Osteocyte (in vitro differentiated cells): Measurements from ENCODE around the gene RRP1. TPM values are rescaled to one million over a fixed set of nuclear protein-coding genes. Genes with fewer than 3 reads are reported as not detected.

Source experiments
- DNase-seq: peaks from one replicate; pipeline ENCODE4 v3.0.0; 2021; ENCODE audit warnings: mixed read lengths; ENCODE audit not compliant: unreplicated experiment; ENCODE audit errors: extremely low spot score
- H3K27ac Mint-ChIP-seq: one replicate; pipeline ENCODE4 v1.8.0; 2021; ENCODE audit warnings: mild to moderate bottlenecking, mixed read lengths; ENCODE audit not compliant: unreplicated experiment
- H3K27me3 Mint-ChIP-seq: one replicate; pipeline ENCODE4 v1.8.0; 2021; ENCODE audit warnings: mixed read lengths; ENCODE audit not compliant: unreplicated experiment
- H3K36me3 Mint-ChIP-seq: one replicate; pipeline ENCODE4 v1.8.0; 2021; ENCODE audit warnings: mixed read lengths; ENCODE audit not compliant: unreplicated experiment
- H3K4me1 Mint-ChIP-seq: one replicate; pipeline ENCODE4 v1.8.0; 2021; ENCODE audit warnings: mixed read lengths; ENCODE audit not compliant: unreplicated experiment
- H3K4me3 Mint-ChIP-seq: one replicate; pipeline ENCODE4 v1.8.0; 2021; ENCODE audit warnings: mild to moderate bottlenecking, moderate library complexity, mixed read lengths; ENCODE audit not compliant: unreplicated experiment
- H3K9me3 Mint-ChIP-seq: one replicate; pipeline ENCODE4 v1.8.0; 2021; ENCODE audit warnings: mixed read lengths; ENCODE audit not compliant: unreplicated experiment
- total RNA-seq: library from RNA; stranded (reverse); gene quantifications from 2 replicates; pipeline ENCODE4 v1.2.1, GENCODE V29; 2021
- TF ChIP-seq, protein P1 (sequence below): fragments of 200-600 bp; sonication (generic); IDR thresholded peaks from 2 replicates; pipeline ENCODE4 v1.5.0; 2021; ENCODE audit warnings: antibody characterized with exemption, mild to moderate bottlenecking, moderate library complexity

Gene RRP1
- total RNA-seq, 1 donor from 2014 or later, result 22.8 TPM

DNA sequence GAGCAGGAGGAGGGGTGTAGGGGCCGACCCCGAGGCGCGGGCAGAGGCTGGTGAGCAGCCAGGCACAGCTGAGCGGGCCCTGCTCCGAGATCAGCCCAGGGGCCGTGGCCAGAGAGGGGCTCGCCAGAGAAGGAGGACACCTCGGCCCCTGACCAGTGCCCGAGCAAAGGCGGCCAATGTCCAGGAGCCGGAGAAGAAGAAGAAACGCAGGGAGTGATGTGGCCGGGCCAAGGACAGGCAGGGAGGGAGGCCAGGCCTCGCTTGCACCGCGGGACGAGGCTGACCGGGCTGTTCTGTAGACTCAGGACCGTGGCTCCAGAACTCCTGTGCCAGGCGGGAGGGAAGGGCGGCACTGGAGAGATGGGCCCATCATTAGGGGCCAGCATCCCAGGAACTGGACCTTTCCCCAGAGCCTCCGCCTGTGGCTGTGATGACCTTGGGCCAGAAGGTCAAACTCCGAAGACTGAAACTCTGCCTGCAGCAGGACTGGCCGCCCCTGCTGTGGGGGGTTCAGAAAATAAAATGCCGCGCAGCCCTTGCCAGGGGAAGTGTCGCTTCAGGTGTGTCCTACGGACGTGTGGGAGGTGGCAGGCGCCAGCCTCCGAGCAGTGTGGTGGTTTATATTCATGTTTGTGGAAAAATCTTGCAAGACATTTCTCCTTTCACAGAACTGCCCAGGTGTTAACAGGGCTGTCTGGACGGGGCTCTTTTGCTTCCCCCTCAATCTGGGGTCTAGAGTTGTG lies 14.4 kb downstream of the RRP1 start:
- TF ChIP-seq, protein P1, sequence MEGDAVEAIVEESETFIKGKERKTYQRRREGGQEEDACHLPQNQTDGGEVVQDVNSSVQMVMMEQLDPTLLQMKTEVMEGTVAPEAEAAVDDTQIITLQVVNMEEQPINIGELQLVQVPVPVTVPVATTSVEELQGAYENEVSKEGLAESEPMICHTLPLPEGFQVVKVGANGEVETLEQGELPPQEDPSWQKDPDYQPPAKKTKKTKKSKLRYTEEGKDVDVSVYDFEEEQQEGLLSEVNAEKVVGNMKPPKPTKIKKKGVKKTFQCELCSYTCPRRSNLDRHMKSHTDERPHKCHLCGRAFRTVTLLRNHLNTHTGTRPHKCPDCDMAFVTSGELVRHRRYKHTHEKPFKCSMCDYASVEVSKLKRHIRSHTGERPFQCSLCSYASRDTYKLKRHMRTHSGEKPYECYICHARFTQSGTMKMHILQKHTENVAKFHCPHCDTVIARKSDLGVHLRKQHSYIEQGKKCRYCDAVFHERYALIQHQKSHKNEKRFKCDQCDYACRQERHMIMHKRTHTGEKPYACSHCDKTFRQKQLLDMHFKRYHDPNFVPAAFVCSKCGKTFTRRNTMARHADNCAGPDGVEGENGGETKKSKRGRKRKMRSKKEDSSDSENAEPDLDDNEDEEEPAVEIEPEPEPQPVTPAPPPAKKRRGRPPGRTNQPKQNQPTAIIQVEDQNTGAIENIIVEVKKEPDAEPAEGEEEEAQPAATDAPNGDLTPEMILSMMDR, result no peak

DNA sequence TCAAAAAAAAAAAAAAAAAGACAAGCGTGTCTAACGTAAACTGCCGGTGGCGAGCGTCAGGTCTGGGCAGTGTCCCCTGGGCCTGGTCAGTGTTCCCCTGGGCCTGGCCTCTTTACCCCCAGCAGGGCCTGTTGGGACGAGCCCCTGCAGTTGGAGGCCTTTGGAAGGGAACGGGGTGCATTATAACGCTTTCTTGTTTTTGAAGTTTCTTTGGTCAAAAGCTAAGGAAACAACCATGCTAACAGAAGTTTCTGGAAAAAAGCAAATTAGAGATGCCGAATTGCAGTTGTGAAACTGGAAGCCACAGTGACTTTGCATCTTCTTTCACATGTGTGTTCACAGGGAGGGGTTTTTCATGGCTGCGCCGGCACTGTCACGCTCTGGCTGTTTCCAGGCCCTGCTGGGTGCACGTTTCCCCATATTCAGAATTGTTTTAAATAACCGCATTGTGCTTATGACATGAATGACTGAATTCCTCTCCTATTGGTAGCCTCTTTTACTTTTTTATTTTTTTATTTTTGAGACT lies 16.0 kb downstream of the RRP1 start:
- Mint-ChIP-seq H3K4me1 (no peaks in the 10 kb centered on the region), H3K27ac (no peak overlapping the region)
- TF ChIP-seq, protein P1, result no peak

More for the DNA sequence above, 14.4 kb downstream of the RRP1 start:
- Mint-ChIP-seq H3K27me3 (no peaks in the 10 kb centered on the region), H3K36me3 (peaks cover 31% of the 10 kb centered on the region), H3K27ac (no peak overlapping the region), H3K9me3 (no peaks in the 10 kb centered on the region), H3K4me1 (no peaks in the 10 kb centered on the region), H3K4me3 (no peak overlapping the region)
- no peak for DNase-seq

DNA sequence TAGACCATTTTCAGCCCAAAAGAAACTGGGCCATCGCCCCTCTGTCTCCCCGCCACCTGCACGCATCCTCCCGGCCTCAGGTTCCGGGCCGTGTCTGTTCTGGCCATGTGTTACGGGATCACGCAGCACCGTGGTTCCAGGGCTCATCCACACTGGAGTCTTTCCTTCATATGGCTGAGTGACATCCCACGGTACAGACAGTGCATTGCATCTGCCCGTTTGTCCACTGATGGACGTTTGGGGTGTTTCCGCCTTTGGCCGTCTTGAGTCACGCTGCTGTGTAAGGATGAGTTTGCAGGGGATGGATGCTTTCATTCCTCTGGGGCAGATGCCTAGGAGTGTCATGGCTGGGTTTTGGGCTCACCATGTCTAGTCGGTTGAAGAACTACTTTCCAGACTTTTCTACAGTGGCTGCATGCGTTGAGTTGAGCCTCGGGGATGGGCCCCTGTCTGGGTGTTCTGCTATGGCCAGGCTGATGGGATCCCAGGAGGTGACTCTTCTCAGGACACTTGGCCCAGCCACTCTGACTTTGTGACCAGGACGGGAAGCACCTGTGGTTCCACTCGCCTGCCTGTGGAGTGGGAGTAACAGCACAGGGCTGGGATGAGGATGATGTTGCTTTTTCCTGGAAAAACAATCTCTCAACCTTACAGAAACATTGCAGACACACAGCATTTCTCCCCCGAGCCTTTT lies 16.8 kb downstream of the RRP1 start:
- DNase-seq, result no peak
- Mint-ChIP-seq H3K9me3 (no peaks in the 10 kb centered on the region), H3K27ac (no peak overlapping the region), H3K27me3 (no peaks in the 10 kb centered on the region), H3K4me1 (peaks cover 5% of the 10 kb centered on the region), H3K4me3 (no peak overlapping the region), H3K36me3 (peaks cover 23% of the 10 kb centered on the region)
- TF ChIP-seq, protein P1, result no peak

More for the DNA sequence above, 16.0 kb downstream of the RRP1 start:
- H3K9me3 Mint-ChIP-seq, result no peaks in the 10 kb centered on the region
- H3K36me3 Mint-ChIP-seq, result peaks cover 27% of the 10 kb centered on the region
- H3K27me3 Mint-ChIP-seq, result no peaks in the 10 kb centered on the region
- no peak overlapping the region for H3K4me3 Mint-ChIP-seq
- DNase-seq, result no peak

DNA sequence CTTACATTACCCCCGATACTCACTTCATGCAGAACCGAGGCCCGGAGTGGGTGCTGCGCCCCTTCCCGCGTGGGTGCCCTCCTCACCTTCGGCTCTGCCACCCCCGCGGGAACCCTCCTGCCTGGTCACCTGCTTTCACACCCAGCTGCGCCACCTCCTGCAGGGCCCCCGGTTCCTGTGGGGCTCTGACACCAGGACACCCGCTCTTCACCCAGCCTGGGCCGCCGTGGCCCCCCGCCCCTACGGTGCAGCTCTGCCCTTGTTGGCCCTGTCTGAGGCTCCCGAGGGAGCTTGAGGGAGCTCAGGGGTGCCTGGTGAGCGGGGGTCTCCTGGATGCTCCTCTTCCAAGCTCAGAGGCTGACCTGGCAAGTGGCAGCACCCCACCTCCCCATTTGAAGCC lies 19.0 kb downstream of the RRP1 start:
- no peak overlapping the region for H3K27ac Mint-ChIP-seq
- H3K9me3 Mint-ChIP-seq, result no peaks in the 10 kb centered on the region
- DNase-seq, result peak; percentile 85
- H3K4me3 Mint-ChIP-seq, result no peak overlapping the region
- H3K4me1 Mint-ChIP-seq, result peaks cover 7% of the 10 kb centered on the region
- no peaks in the 10 kb centered on the region for H3K27me3 Mint-ChIP-seq
- TF ChIP-seq, protein P1, result no peak
- peaks cover 5% of the 10 kb centered on the region for H3K36me3 Mint-ChIP-seq

DNA sequence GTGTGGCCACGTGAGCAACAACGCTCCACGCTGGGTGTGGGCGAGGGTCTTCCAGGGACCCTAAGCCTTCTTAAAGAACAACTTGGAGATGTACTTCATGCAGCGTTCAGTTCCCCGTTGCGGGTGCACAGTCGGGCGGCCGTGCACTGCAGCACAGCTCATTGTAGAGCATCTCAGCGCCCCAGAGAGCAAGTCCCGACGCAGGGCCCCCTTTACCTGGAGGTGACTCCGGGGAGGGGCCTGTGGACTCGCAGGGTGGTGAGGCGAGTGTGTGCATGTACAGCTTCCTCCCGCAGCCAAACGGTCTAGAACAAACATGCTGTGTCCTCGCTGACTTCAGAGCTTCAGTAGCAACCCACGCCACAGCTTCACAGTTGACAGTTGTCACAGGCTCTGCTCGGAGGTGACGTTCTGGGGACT lies 19.5 kb downstream of the RRP1 start:
- Mint-ChIP-seq H3K27me3 (no peaks in the 10 kb centered on the region), H3K4me1 (peaks cover 7% of the 10 kb centered on the region), H3K4me3 (no peak overlapping the region), H3K36me3 (peaks cover 2% of the 10 kb centered on the region), H3K9me3 (no peaks in the 10 kb centered on the region), H3K27ac (no peak overlapping the region)
- TF ChIP-seq, protein P1, result no peak
- DNase-seq, result peak; percentile 83
